Karpas-422 (cell line): Measurements from ENCODE around the gene CDC45. TPM values are rescaled to one million over a fixed set of nuclear protein-coding genes. Genes with fewer than 3 reads are reported as not detected.
A peak's percentile ranks its signal among the peaks of the same experiment; 100 is the strongest.

Experiments used
- DNase-seq: peaks from one replicate; pipeline ENCODE4 v3.0.0-alpha.2; 2015
- H2AFZ ChIP-seq: fragments of 200-600 bp; sonication (generic); 2 replicates; pipeline ENCODE4 v1.6.1; 2014; ENCODE audit warnings: antibody characterized with exemption, low read length, mixed read lengths
- H3K27ac ChIP-seq: fragments of 200-600 bp; sonication (generic); 2 replicates; pipeline ENCODE4 v1.5.1; 2014; ENCODE audit warnings: mild to moderate bottlenecking, low read length, moderate library complexity
- H3K27me3 ChIP-seq: fragments of 200-600 bp; sonication (generic); 2 replicates; pipeline ENCODE4 v1.6.1; 2014; ENCODE audit warnings: low read length, mixed read lengths
- H3K36me3 ChIP-seq: fragments of 200-600 bp; sonication (generic); 2 replicates; pipeline ENCODE4 v1.6.1; 2014; ENCODE audit warnings: low read length, mixed read lengths; ENCODE audit not compliant: insufficient read depth
- H3K4me1 ChIP-seq: fragments of 200-600 bp; sonication (generic); 2 replicates; pipeline ENCODE4 v1.6.1; 2014; ENCODE audit warnings: mild to moderate bottlenecking, low read length, mixed read lengths
- H3K4me2 ChIP-seq: fragments of 200-600 bp; sonication (generic); 2 replicates; pipeline ENCODE4 v1.6.1; 2014; ENCODE audit warnings: low read length, low read depth, mild to moderate bottlenecking; ENCODE audit not compliant: poor library complexity, severe bottlenecking
- H3K4me3 ChIP-seq: fragments of 200-600 bp; sonication (generic); 2 replicates; pipeline ENCODE4 v1.5.1; 2014; ENCODE audit warnings: mild to moderate bottlenecking, antibody characterized with exemption, low read length, mixed read lengths
- H3K79me2 ChIP-seq: fragments of 200-600 bp; sonication (generic); 2 replicates; pipeline ENCODE4 v1.6.1; 2014; ENCODE audit warnings: mild to moderate bottlenecking, low read length, mixed read lengths
- H3K9ac ChIP-seq: fragments of 200-600 bp; sonication (generic); 2 replicates; pipeline ENCODE4 v1.6.0; 2014; ENCODE audit warnings: low read length
- H3K9me2 ChIP-seq: fragments of 200-600 bp; sonication (generic), shearing (Covaris generic); replicated peaks from 2 replicates; pipeline ENCODE4 v1.6.0; 2014; ENCODE audit warnings: mild to moderate bottlenecking, low read length, moderate library complexity; ENCODE audit not compliant: insufficient read depth
- H3K9me3 ChIP-seq: fragments of 300-700, 200-600 bp; sonication (generic); 2 replicates; pipeline ENCODE4 v1.6.1; 2014; ENCODE audit warnings: low read length, mixed read lengths
- H4K20me1 ChIP-seq: fragments of 200-600 bp; sonication (generic); 2 replicates; pipeline ENCODE4 v1.6.1; 2014; ENCODE audit warnings: mild to moderate bottlenecking, antibody characterized with exemption, low read length, low read depth; ENCODE audit not compliant: insufficient read depth
- total RNA-seq: library from RNA; depleted of rRNA; stranded (reverse); fragments of >200 nt; shearing (Covaris generic); gene quantifications from 2 replicates; pipeline ENCODE4 v1.2.3, GENCODE V29; 2014; ENCODE audit warnings: low replicate concordance

Gene CDC45
- total RNA-seq, 1 experiment from 2014 or later = 28.1 TPM

GRCh38 chr22:19469421-19469820 lies 10.3 kb upstream of the CDC45 start:
- no peak overlapping the region for H3K4me3 ChIP-seq
- H3K9me2 ChIP-seq = no peaks in the 10 kb centered on the region
- no peak overlapping the region for H3K4me2 ChIP-seq
- no peak overlapping the region for H2AFZ ChIP-seq
- H3K27me3 ChIP-seq = no peaks in the 10 kb centered on the region
- no peaks in the 10 kb centered on the region for H3K4me1 ChIP-seq
- H3K27ac ChIP-seq = no peak overlapping the region
- peaks cover 30% of the 10 kb centered on the region; the same call in 1 of the 2 replicates for H3K36me3 ChIP-seq
- peaks cover 17% of the 10 kb centered on the region for H3K79me2 ChIP-seq
- no peak for DNase-seq
- no peaks in the 10 kb centered on the region for H3K9me3 ChIP-seq
- no peak overlapping the region for H3K9ac ChIP-seq
- no peaks in the 10 kb centered on the region; the same call in 1 of the 2 replicates for H4K20me1 ChIP-seq

GRCh38 chr22:19470010-19470409 lies 9.7 kb upstream of the CDC45 start:
- Histone ChIP-seq H3K27me3 (no peaks in the 10 kb centered on the region), H3K9ac (no peak overlapping the region), H2AFZ (no peak overlapping the region), H3K9me3 (no peaks in the 10 kb centered on the region), H3K4me3 (no peak overlapping the region), H3K9me2 (no peaks in the 10 kb centered on the region), H3K36me3 (peaks cover 31% of the 10 kb centered on the region; the same call in 1 of the 2 replicates), H3K79me2 (peaks cover 21% of the 10 kb centered on the region), H3K27ac (no peak overlapping the region), H3K4me1 (no peaks in the 10 kb centered on the region), H3K4me2 (no peak overlapping the region), H4K20me1 (peaks cover 3% of the 10 kb centered on the region; the same call in 1 of the 2 replicates)
- no peak for DNase-seq

- H3K27me3 ChIP-seq = no peaks in the 10 kb centered on the region
- no peak overlapping the region for H2AFZ ChIP-seq
- H4K20me1 ChIP-seq = peaks cover 3% of the 10 kb centered on the region; the same call in 1 of the 2 replicates
- H3K4me3 ChIP-seq = no peak overlapping the region
- no peak for DNase-seq
- no peak overlapping the region for H3K9ac ChIP-seq
- H3K9me2 ChIP-seq = no peaks in the 10 kb centered on the region
- peaks cover 7% of the 10 kb centered on the region for H3K4me1 ChIP-seq
- peaks cover 36% of the 10 kb centered on the region; the same call in 1 of the 2 replicates for H3K36me3 ChIP-seq
- H3K4me2 ChIP-seq = no peak overlapping the region
- no peak overlapping the region for H3K27ac ChIP-seq
- H3K9me3 ChIP-seq = no peaks in the 10 kb centered on the region
- peaks cover 34% of the 10 kb centered on the region for H3K79me2 ChIP-seq
These were observed 8.1 kb upstream of the CDC45 start for GRCh38 chr22:19471572-19471971.

- H3K9me3 ChIP-seq = no peaks in the 10 kb centered on the region
These were observed 7.5 kb upstream of the CDC45 start for GRCh38 chr22:19472233-19472632.

GRCh38 chr22:19473578-19473977 lies 6.1 kb upstream of the CDC45 start:
- peak; percentile 60 for DNase-seq
- no peak overlapping the region for H3K4me2 ChIP-seq
- H3K27ac ChIP-seq = no peak overlapping the region
- no peak overlapping the region for H3K4me3 ChIP-seq
- H3K27me3 ChIP-seq = no peaks in the 10 kb centered on the region
- H3K4me1 ChIP-seq = peaks cover 18% of the 10 kb centered on the region
- H3K79me2 ChIP-seq = peaks cover 53% of the 10 kb centered on the region
- peaks cover 23% of the 10 kb centered on the region; the same call in 1 of the 2 replicates for H3K36me3 ChIP-seq
- no peaks in the 10 kb centered on the region for H3K9me2 ChIP-seq
- H2AFZ ChIP-seq = no peak overlapping the region
- no peak overlapping the region for H3K9ac ChIP-seq
- H3K9me3 ChIP-seq = no peaks in the 10 kb centered on the region
- H4K20me1 ChIP-seq = peaks cover 3% of the 10 kb centered on the region; the same call in 1 of the 2 replicates

More at GRCh38 chr22:19472233-19472632, 7.5 kb upstream of the CDC45 start:
- no peak overlapping the region for H3K4me3 ChIP-seq
- no peak overlapping the region for H3K4me2 ChIP-seq
- H3K9ac ChIP-seq = no peak overlapping the region
- no peak overlapping the region for H3K27ac ChIP-seq
- H3K4me1 ChIP-seq = peaks cover 10% of the 10 kb centered on the region
- peaks cover 3% of the 10 kb centered on the region; the same call in 1 of the 2 replicates for H4K20me1 ChIP-seq
- no peaks in the 10 kb centered on the region for H3K27me3 ChIP-seq
- H3K79me2 ChIP-seq = peaks cover 39% of the 10 kb centered on the region
- H2AFZ ChIP-seq = no peak overlapping the region
- H3K9me2 ChIP-seq = no peaks in the 10 kb centered on the region
- no peak for DNase-seq
- H3K36me3 ChIP-seq = peaks cover 31% of the 10 kb centered on the region; the same call in 1 of the 2 replicates

GRCh38 chr22:19476023-19476422 lies 3.7 kb upstream of the CDC45 start:
- peaks cover 3% of the 10 kb centered on the region; the same call in 1 of the 2 replicates for H4K20me1 ChIP-seq
- H3K4me1 ChIP-seq = peaks cover 23% of the 10 kb centered on the region
- no peaks in the 10 kb centered on the region for H3K27me3 ChIP-seq
- peaks cover 13% of the 10 kb centered on the region; the same call in 1 of the 2 replicates for H3K36me3 ChIP-seq
- H3K9me3 ChIP-seq = no peaks in the 10 kb centered on the region
- DNase-seq = no peak
- H3K4me2 ChIP-seq = no peak overlapping the region
- no peak overlapping the region for H2AFZ ChIP-seq
- H3K79me2 ChIP-seq = peaks cover 69% of the 10 kb centered on the region
- no peak overlapping the region for H3K9ac ChIP-seq
- no peaks in the 10 kb centered on the region for H3K9me2 ChIP-seq
- H3K27ac ChIP-seq = no peak overlapping the region
- H3K4me3 ChIP-seq = no peak overlapping the region

- Histone ChIP-seq H3K36me3 (peaks cover 20% of the 10 kb centered on the region; the same call in 1 of the 2 replicates), H4K20me1 (peaks cover 3% of the 10 kb centered on the region; the same call in 1 of the 2 replicates), H3K27me3 (no peaks in the 10 kb centered on the region), H3K9ac (peak overlapping the region; percentile 87), H3K27ac (peak overlapping the region; percentile 59), H2AFZ (no peak overlapping the region), H3K4me2 (peak overlapping the region; percentile 85), H3K4me1 (peaks cover 24% of the 10 kb centered on the region), H3K9me3 (no peaks in the 10 kb centered on the region), H3K79me2 (peaks cover 79% of the 10 kb centered on the region), H3K9me2 (no peaks in the 10 kb centered on the region), H3K4me3 (peak overlapping the region; percentile 77)
- DNase-seq = peak; percentile 69
These were observed 2.2 kb upstream of the CDC45 start for GRCh38 chr22:19477321-19478044.

GRCh38 chr22:19478045-19478900 lies 1.4 kb upstream of the CDC45 start:
- peak overlapping the region; percentile 77 for H3K4me3 ChIP-seq
- H4K20me1 ChIP-seq = peaks cover 3% of the 10 kb centered on the region; the same call in 1 of the 2 replicates
- H3K9me2 ChIP-seq = no peaks in the 10 kb centered on the region
- H3K27me3 ChIP-seq = no peaks in the 10 kb centered on the region
- peaks cover 24% of the 10 kb centered on the region for H3K4me1 ChIP-seq
- DNase-seq = peak; percentile 69
- no peaks in the 10 kb centered on the region for H3K9me3 ChIP-seq
- peak overlapping the region; percentile 88 for H3K27ac ChIP-seq
- H3K79me2 ChIP-seq = peaks cover 75% of the 10 kb centered on the region
- no peak overlapping the region for H2AFZ ChIP-seq
- H3K9ac ChIP-seq = peak overlapping the region; percentile 87
- peak overlapping the region; percentile 85 for H3K4me2 ChIP-seq
- peaks cover 23% of the 10 kb centered on the region; the same call in 1 of the 2 replicates for H3K36me3 ChIP-seq
